ENCODE results near the gene FBLN7. TPM values are rescaled to one million over a fixed set of nuclear protein-coding genes. Genes with fewer than 3 reads are reported as not detected.

FBLN7 gene
- total and polyA plus RNA-seq, 2 experiments from 2014 or later, result 0.16 TPM; not detected in 1

DNA sequence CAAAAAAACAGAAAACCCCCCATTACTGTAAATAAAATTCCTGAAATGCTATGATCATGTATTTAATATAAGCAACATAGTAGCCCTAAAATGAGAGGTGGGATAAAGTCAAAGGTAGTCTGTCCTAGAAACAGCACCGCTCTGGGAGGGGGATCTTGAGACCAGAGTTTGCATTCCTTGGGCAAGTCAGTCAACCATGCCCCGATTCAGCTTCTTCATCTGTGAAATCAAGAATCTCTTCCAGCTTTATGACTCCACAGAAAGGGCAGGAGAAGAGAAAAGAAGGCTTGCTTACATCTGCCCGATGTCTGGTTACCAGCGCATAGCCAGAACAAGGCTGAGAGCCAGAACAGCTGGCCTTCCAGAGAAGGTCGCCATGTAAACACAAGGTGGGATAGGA is 2.1 kb upstream of the FBLN7 start:
- Mint-ChIP-seq H3K27ac (no peak overlapping the region), H3K4me1 (peaks cover 14% of the 10 kb centered on the region), H3K36me3 (ENCODE audit: low read depth) (no peaks in the 10 kb centered on the region; the same call in 2 of the 3 replicates), H3K27me3 (ENCODE audit: insufficient read depth, low read depth, poor library complexity) (peaks cover 52% of the 10 kb centered on the region), H3K9me3 (no peaks in the 10 kb centered on the region; the same call in 2 of the 3 replicates), H3K4me3 (no peak overlapping the region)
- H3K4me3 ChIP-seq, result no peak overlapping the region
- DNase-seq (ENCODE audit: low spot score) (no peak), ATAC-seq (no peak)
- H3K79me2 ChIP-seq (replicated peaks; ENCODE audit: insufficient read depth), result no peaks in the 10 kb centered on the region
- 0 out of 2 replicates have a peak, but pooled peaks cover 1% of the 10 kb centered on the region for H3F3A ChIP-seq (replicated peaks; ENCODE audit: low read depth)
- H3K4me1 ChIP-seq (ENCODE audit: insufficient read depth), result peaks cover 9% of the 10 kb centered on the region
- H4K20me1 ChIP-seq (replicated peaks; ENCODE audit: insufficient read depth), result no peaks in the 10 kb centered on the region
- no peaks in the 10 kb centered on the region for H3K36me3 ChIP-seq (ENCODE audit: insufficient read depth)
- TF ChIP-seq CTCF (conservative IDR thresholded peaks at IDR 0.05; ENCODE audit: low read depth in 2 of 2) (no peak), ZNF114 (CRISPR knock-in tag; IDR thresholded peaks at IDR 0.05) (no peak), STAT1 (IDR thresholded peaks at IDR 0.05; ENCODE audit: unreplicated experiment) (no peak), ZNF331 (CRISPR knock-in tag; IDR thresholded peaks at IDR 0.05; ENCODE audit: low read depth) (no peak), CREB1 (CRISPR knock-in tag; IDR thresholded peaks at IDR 0.05; ENCODE audit: low read depth) (no peak), NANOG (IDR thresholded peaks at IDR 0.05; ENCODE audit: borderline replicate concordance) (no peak), EZH2phosphoT487 (IDR thresholded peaks at IDR 0.05; ENCODE audit: unreplicated experiment) (no peak), JUNB (IDR thresholded peaks at IDR 0.05; ENCODE audit: unreplicated experiment) (no peak), EZH2 (IDR thresholded peaks at IDR 0.05; ENCODE audit: low read depth, unreplicated experiment) (no peak), POLR2AphosphoS5 (IDR thresholded peaks at IDR 0.05; ENCODE audit: low read depth) (no peak)
- TF ChIP-seq, protein P1, sequence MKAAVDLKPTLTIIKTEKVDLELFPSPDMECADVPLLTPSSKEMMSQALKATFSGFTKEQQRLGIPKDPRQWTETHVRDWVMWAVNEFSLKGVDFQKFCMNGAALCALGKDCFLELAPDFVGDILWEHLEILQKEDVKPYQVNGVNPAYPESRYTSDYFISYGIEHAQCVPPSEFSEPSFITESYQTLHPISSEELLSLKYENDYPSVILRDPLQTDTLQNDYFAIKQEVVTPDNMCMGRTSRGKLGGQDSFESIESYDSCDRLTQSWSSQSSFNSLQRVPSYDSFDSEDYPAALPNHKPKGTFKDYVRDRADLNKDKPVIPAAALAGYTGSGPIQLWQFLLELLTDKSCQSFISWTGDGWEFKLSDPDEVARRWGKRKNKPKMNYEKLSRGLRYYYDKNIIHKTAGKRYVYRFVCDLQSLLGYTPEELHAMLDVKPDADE (IDR thresholded peaks at IDR 0.05), result no peak
- TF ChIP-seq, protein P2, sequence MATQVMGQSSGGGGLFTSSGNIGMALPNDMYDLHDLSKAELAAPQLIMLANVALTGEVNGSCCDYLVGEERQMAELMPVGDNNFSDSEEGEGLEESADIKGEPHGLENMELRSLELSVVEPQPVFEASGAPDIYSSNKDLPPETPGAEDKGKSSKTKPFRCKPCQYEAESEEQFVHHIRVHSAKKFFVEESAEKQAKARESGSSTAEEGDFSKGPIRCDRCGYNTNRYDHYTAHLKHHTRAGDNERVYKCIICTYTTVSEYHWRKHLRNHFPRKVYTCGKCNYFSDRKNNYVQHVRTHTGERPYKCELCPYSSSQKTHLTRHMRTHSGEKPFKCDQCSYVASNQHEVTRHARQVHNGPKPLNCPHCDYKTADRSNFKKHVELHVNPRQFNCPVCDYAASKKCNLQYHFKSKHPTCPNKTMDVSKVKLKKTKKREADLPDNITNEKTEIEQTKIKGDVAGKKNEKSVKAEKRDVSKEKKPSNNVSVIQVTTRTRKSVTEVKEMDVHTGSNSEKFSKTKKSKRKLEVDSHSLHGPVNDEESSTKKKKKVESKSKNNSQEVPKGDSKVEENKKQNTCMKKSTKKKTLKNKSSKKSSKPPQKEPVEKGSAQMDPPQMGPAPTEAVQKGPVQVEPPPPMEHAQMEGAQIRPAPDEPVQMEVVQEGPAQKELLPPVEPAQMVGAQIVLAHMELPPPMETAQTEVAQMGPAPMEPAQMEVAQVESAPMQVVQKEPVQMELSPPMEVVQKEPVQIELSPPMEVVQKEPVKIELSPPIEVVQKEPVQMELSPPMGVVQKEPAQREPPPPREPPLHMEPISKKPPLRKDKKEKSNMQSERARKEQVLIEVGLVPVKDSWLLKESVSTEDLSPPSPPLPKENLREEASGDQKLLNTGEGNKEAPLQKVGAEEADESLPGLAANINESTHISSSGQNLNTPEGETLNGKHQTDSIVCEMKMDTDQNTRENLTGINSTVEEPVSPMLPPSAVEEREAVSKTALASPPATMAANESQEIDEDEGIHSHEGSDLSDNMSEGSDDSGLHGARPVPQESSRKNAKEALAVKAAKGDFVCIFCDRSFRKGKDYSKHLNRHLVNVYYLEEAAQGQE (IDR thresholded peaks at IDR 0.05; ENCODE audit: unreplicated experiment), result no peak
- TF ChIP-seq, protein P3, sequence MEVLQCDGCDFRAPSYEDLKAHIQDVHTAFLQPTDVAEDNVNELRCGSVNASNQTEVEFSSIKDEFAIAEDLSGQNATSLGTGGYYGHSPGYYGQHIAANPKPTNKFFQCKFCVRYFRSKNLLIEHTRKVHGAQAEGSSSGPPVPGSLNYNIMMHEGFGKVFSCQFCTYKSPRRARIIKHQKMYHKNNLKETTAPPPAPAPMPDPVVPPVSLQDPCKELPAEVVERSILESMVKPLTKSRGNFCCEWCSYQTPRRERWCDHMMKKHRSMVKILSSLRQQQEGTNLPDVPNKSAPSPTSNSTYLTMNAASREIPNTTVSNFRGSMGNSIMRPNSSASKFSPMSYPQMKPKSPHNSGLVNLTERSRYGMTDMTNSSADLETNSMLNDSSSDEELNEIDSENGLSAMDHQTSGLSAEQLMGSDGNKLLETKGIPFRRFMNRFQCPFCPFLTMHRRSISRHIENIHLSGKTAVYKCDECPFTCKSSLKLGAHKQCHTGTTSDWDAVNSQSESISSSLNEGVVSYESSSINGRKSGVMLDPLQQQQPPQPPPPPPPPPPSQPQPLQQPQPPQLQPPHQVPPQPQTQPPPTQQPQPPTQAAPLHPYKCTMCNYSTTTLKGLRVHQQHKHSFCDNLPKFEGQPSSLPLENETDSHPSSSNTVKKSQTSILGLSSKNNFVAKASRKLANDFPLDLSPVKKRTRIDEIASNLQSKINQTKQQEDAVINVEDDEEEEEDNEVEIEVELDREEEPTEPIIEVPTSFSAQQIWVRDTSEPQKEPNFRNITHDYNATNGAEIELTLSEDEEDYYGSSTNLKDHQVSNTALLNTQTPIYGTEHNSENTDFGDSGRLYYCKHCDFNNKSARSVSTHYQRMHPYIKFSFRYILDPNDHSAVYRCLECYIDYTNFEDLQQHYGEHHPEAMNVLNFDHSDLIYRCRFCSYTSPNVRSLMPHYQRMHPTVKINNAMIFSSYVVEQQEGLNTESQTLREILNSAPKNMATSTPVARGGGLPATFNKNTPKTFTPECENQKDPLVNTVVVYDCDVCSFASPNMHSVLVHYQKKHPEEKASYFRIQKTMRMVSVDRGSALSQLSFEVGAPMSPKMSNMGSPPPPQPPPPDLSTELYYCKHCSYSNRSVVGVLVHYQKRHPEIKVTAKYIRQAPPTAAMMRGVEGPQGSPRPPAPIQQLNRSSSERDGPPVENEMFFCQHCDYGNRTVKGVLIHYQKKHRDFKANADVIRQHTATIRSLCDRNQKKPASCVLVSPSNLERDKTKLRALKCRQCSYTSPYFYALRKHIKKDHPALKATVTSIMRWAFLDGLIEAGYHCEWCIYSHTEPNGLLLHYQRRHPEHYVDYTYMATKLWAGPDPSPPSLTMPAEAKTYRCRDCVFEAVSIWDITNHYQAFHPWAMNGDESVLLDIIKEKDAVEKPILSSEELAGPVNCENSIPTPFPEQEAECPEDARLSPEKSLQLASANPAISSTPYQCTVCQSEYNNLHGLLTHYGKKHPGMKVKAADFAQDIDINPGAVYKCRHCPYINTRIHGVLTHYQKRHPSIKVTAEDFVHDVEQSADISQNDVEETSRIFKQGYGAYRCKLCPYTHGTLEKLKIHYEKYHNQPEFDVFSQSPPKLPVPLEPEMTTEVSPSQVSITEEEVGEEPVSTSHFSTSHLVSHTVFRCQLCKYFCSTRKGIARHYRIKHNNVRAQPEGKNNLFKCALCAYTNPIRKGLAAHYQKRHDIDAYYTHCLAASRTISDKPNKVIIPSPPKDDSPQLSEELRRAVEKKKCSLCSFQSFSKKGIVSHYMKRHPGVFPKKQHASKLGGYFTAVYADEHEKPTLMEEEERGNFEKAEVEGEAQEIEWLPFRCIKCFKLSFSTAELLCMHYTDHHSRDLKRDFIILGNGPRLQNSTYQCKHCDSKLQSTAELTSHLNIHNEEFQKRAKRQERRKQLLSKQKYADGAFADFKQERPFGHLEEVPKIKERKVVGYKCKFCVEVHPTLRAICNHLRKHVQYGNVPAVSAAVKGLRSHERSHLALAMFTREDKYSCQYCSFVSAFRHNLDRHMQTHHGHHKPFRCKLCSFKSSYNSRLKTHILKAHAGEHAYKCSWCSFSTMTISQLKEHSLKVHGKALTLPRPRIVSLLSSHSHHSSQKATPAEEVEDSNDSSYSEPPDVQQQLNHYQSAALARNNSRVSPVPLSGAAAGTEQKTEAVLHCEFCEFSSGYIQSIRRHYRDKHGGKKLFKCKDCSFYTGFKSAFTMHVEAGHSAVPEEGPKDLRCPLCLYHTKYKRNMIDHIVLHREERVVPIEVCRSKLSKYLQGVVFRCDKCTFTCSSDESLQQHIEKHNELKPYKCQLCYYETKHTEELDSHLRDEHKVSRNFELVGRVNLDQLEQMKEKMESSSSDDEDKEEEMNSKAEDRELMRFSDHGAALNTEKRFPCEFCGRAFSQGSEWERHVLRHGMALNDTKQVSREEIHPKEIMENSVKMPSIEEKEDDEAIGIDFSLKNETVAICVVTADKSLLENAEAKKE (CRISPR knock-in tag; IDR thresholded peaks at IDR 0.05), result no peak
- H3K27ac ChIP-seq (ENCODE audit: low read depth), result no peak overlapping the region
- no peak overlapping the region for H2AFZ ChIP-seq
- H3K27me3 ChIP-seq (ENCODE audit: insufficient read depth), result peaks cover 52% of the 10 kb centered on the region
- no peak overlapping the region for H3K4me2 ChIP-seq
- H3K9me2 ChIP-seq (ENCODE audit: insufficient read depth), result no peaks in the 10 kb centered on the region

All from GM23338 (cell line).